ENCODE measurements around the gene AEN. TPM values are rescaled to one million over a fixed set of nuclear protein-coding genes. Genes with fewer than 3 reads are reported as not detected.
A peak's percentile ranks its signal among the peaks of the same experiment; 100 is the strongest.

The AEN gene
- total RNA-seq, 1 donor = 81.6 TPM

DNA sequence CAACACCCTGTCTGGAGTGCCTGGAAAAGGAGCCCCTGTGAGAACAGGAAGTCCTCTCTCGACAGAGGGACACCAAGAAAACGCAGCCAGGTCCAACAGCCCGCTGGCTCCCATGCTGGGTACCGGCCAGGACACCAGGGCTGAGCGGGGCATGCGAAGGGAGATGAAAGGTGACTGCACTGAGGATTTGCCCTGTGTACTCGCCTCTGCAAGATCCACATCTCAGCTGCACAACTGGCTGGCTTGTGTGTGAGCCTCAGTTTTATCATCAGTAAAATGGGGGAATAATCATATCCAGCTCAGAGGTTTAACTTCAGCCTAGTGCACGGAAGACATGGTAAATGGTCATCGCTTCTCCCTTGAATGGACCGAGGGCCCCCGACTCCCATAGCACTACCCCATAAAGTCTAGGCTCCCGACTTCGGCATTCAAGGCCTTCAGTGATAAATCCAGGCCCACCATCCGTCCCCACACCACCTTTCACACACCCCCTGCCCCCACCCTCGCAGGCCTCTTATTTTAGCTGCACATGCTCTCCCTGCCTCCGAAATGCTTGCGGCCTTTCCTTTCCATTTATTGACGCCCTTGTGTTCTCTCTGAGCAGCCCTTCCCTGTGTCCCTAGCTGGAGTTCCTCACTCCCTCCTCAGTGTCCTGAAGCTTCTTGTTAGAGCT is 33.4 kb downstream of the AEN start:
- no peak for DNase-seq (ENCODE audit: low read depth)

DNA sequence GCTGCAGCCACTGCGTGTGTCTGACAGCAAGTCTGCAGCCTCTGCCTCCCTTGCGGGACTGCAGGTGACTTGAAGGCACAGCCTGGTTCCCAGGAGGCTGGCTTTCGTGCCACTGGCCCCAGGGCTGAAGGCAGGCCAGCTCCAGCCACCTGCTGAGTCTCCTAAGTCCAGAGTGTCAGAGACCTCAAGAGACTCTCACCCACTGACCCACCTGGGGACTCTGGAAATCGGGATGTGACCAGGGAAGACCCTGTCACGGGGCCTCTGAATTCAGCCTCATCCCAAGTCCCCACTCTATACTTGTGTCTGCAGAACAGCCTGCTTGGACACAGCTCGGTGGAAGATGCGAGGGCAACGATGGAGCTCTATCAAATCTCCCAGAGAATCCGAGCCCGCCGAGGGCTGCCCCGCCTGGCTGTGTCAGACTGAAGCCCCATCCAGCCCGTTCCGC is 34.0 kb downstream of the AEN start:
- no peak for DNase-seq (ENCODE audit: low read depth)
- no peak overlapping the region for H3K4me3 ChIP-seq (ENCODE audit: low read depth, low read length)
- TF ChIP-seq, protein P1, sequence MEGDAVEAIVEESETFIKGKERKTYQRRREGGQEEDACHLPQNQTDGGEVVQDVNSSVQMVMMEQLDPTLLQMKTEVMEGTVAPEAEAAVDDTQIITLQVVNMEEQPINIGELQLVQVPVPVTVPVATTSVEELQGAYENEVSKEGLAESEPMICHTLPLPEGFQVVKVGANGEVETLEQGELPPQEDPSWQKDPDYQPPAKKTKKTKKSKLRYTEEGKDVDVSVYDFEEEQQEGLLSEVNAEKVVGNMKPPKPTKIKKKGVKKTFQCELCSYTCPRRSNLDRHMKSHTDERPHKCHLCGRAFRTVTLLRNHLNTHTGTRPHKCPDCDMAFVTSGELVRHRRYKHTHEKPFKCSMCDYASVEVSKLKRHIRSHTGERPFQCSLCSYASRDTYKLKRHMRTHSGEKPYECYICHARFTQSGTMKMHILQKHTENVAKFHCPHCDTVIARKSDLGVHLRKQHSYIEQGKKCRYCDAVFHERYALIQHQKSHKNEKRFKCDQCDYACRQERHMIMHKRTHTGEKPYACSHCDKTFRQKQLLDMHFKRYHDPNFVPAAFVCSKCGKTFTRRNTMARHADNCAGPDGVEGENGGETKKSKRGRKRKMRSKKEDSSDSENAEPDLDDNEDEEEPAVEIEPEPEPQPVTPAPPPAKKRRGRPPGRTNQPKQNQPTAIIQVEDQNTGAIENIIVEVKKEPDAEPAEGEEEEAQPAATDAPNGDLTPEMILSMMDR (IDR thresholded peaks at IDR 0.05; ENCODE audit: insufficient read depth, low read depth, low read length) = no peak

More for the DNA sequence above, 33.4 kb downstream of the AEN start:
- H3K4me3 ChIP-seq (ENCODE audit: low read depth, low read length) = no peak overlapping the region
- TF ChIP-seq, protein P1 (IDR thresholded peaks at IDR 0.05; ENCODE audit: insufficient read depth, low read depth, low read length) = no peak

DNA sequence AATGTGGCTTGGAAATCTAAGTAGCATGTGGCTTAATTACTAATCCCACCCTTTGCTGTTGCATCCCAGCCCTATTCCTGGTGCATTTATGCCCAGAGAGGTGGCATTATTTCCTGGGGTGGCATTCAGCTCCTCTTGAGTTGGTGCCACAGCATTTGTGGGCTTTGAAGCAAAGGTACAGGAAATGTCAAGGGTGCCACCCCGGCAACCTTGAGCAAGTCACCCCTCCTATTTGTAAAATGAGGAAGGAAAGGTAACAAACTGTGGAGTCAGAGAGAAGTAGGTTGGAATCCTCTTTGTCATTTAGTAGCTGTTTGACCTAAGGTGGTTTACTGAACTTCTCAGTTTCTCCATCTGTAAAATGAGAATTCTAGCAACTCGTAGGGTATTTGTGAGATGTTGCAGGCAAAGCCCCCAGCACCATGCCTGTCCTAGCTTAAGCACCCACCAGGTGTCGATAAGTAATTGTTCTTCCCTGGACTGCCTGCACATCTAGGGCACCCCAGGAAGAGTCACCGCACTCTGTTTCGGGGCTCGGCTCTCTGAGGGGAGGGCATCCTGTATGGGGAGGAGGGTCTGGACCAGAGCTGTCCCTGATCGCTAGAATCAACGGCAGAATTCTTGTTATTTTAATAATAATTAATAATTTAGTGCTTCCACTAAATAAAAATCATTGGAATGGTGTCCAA is 34.8 kb downstream of the AEN start:
- H3K4me3 ChIP-seq (ENCODE audit: low read depth, low read length) = no peak overlapping the region
- TF ChIP-seq, protein P1 (IDR thresholded peaks at IDR 0.05; ENCODE audit: insufficient read depth, low read depth, low read length) = no peak
- no peak for DNase-seq (ENCODE audit: low read depth)

DNA sequence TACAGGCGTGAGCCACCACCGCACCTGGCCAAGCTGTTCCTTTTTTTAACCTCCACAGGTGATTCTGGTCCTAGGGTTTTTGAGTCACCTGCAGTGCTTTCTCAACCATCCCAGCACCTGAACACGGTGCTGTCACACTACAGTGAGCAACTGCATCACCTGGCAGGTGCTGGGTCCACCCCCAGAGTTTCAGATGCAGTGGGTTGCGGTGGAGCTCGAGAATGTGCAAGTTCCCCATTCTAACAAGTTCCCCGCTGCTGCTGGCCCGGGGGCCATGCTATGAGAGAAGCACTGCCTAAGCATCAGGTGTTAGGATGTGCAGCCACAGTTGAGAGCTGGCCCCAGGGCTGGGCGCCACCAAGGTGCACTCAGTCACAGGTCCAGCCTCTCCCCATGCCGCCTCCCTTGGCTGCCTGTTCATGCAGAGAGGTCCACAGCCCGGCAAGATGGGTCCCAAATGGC is 35.7 kb downstream of the AEN start:
- no peak for DNase-seq (ENCODE audit: low read depth)
- H3K4me3 ChIP-seq (ENCODE audit: low read depth, low read length) = no peak overlapping the region
- TF ChIP-seq, protein P1 (IDR thresholded peaks at IDR 0.05; ENCODE audit: insufficient read depth, low read depth, low read length) = no peak

DNA sequence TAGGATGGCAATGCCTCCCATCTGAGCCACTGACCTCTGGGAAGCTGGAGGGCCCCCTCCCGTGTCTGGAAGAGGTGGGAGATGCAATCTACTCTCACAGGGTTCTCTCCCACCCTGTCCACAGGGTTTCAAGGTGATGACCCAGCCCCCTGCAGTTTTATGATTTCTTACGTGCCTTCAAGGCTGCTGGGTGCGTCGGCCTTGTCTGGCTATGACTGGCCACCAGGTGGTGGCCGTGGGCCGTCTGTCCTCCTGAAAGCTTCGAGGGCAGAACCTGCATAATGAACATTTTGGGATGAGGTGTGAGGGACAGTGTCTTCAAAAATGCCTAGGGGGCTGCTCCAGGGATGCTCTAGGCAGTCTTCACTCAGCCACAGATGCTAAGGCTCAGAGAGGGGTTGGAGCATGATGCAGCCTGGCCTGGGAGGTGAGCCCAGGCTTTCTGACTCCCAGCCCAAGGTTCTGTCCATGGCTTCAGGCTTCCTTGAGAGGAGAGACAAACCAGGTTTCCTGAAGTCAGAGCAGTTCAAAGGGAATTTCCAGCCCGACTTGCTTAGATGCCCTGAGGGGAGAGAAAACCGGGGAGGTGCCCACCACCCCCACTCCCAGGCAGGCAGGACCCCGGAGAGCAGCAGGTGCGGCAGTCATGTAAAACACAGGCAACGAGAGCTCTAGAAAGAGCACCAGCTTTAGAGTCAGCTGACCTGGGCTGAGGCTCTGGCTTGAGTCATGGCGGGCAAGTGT is 36.4 kb downstream of the AEN start:
- peak; percentile 54 for DNase-seq (ENCODE audit: low read depth)
- H3K4me3 ChIP-seq (ENCODE audit: low read depth, low read length) = no peak overlapping the region
- TF ChIP-seq, protein P1 (IDR thresholded peaks at IDR 0.05; ENCODE audit: insufficient read depth, low read depth, low read length) = peak; percentile 84

DNA sequence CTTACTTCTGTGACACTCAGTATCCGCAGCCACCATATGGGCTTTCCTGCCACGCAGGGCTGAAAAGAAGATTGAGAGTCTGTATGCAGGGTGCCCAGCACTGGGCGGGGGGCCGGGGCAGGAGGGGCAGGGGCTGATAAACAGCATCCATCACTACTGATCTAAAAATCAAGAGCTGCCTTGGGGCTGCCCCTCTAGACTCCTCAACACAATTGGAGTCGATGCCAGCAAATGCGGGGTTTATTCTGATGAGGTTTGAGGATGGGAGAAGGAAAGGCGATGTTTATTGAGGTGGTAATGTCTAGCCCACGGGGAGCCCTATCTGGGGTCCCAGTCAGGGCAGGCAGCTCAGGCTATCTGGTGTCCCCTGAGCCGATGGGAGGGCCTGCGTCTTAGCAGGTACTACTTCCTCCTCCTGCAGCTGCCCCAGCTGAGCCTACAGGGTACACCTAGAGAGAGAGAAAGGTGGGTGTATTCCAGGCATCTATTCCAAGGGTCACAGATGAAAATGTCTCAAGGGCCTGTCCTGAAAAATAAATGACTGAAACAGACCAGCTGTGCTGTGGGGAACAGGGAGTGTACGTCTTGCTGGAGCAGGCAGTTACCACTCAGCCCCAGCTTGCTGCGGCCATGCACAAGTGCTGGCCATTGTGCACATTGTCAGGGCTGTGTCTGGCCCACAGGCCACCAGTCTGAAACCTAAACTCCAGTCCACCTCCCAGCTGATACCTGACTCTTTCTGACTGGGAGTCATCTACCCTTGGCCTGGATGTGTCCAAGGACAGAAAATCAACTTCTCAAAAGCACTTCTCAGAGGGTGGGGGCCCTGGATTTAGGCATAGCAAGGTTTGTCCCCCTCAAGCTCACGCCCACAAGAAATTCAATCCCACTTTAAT is 37.2 kb downstream of the AEN start:
- no peak for DNase-seq (ENCODE audit: low read depth)
- TF ChIP-seq, protein P1 (IDR thresholded peaks at IDR 0.05; ENCODE audit: insufficient read depth, low read depth, low read length) = no peak
- no peak overlapping the region for H3K4me3 ChIP-seq (ENCODE audit: low read depth, low read length)

Data from fibroblast of villous mesenchyme (primary cell).